Right atrium auricular region (tissue), 2 donors: Measurements from ENCODE around the gene TLCD3B. TPM values are rescaled to one million over a fixed set of nuclear protein-coding genes. Genes with fewer than 3 reads are reported as not detected.

Experiments
- DNase-seq: peaks from one replicate; pipeline ENCODE4 v3.0.0-alpha.2; 2019; ENCODE audit warnings: low spot score
- H3K27ac ChIP-seq, 2 donors: fragments of 200-600 bp; sonication (generic); 1 replicate in 1 of 2; 2 replicates in 1 of 2; pipeline ENCODE4 v1.5.1; 2016 to 2019
- H3K27me3 ChIP-seq, 2 donors: fragments of 200-600 bp; sonication (generic); one replicate each; pipeline versions ENCODE4 v1.5.1 to v1.6.0; 2017 to 2019
- H3K36me3 ChIP-seq: fragments of 200-600 bp; sonication (generic); one replicate; pipeline ENCODE4 v1.5.1; 2016
- H3K4me1 ChIP-seq, 2 donors: fragments of 200-600 bp; sonication (generic); one replicate each; pipeline versions ENCODE4 v1.5.1 to v1.6.0; 2017 to 2019
- H3K4me3 ChIP-seq, 2 donors: fragments of 200-600 bp; sonication (generic); 1 replicate in 1 of 2; 2 replicates in 1 of 2; pipeline ENCODE4 v1.5.1; 2017 to 2019; ENCODE audit warnings: mild to moderate bottlenecking in 1 of 2, moderate library complexity in 1 of 2
- H3K9me3 ChIP-seq, 2 donors: fragments of 200-600 bp; sonication (generic); one replicate each; pipeline ENCODE4 v1.5.1; 2019
- CTCF ChIP-seq, 2 donors: fragments of 200-600 bp; sonication (generic); IDR thresholded peaks; one replicate each; pipeline ENCODE4 v1.5.1; 2019; ENCODE audit warnings: antibody characterized with exemption in 2 of 2
- total RNA-seq, 2 donors: library from RNA; depleted of rRNA; stranded (reverse); fragments of >200 nt; gene quantifications; one replicate each; pipeline ENCODE4 v1.1.0, GENCODE V29; 2016

TLCD3B gene
- total RNA-seq, 2 donors from 2014 or later, result not detected

- Histone ChIP-seq H3K4me3 (peak overlapping the region; percentile 81 to 91), H3K27me3 (no peaks in the 10 kb centered on the region), H3K27ac (peak overlapping the region; percentile 96 to 100), H3K36me3 (peaks cover 30% of the 10 kb centered on the region), H3K4me1 (peaks cover 0 to 49% of the 10 kb centered on the region in 2 donors), H3K9me3 (no peaks in the 10 kb centered on the region)
- peak; percentile 89 for DNase-seq
- TF ChIP-seq CTCF (IDR thresholded peaks at IDR 0.05), result peak in 1 of 2 donors; percentile 60
Observed at GRCh38 chr16:30063893-30064728, 33.0 kb upstream of the TLCD3B start.

GRCh38 chr16:30063278-30063892, 32.3 kb upstream of the TLCD3B start:
- no peak for DNase-seq
- no peaks in the 10 kb centered on the region for H3K27me3 ChIP-seq
- H3K36me3 ChIP-seq, result peaks cover 23% of the 10 kb centered on the region
- peak overlapping the region; percentile 96 to 100 for H3K27ac ChIP-seq
- TF ChIP-seq CTCF (IDR thresholded peaks at IDR 0.05), result no peak
- peak overlapping the region; percentile 81 to 91 for H3K4me3 ChIP-seq
- H3K9me3 ChIP-seq, result no peaks in the 10 kb centered on the region
- peaks cover 0 to 42% of the 10 kb centered on the region in 2 donors for H3K4me1 ChIP-seq

- H3K9me3 ChIP-seq, result no peaks in the 10 kb centered on the region
- peaks cover 0 to 22% of the 10 kb centered on the region in 2 donors for H3K4me1 ChIP-seq
- no peak for DNase-seq
- H3K27me3 ChIP-seq, result no peaks in the 10 kb centered on the region
- TF ChIP-seq CTCF (IDR thresholded peaks at IDR 0.05), result no peak
- H3K36me3 ChIP-seq, result no peaks in the 10 kb centered on the region
- peak overlapping the region in 1 of 2 donors; percentile 38 for H3K27ac ChIP-seq
- no peak overlapping the region for H3K4me3 ChIP-seq
Observed at GRCh38 chr16:30060836-30061554, 29.9 kb upstream of the TLCD3B start.

GRCh38 chr16:30060346-30060745, 29.3 kb upstream of the TLCD3B start:
- no peaks in the 10 kb centered on the region for H3K36me3 ChIP-seq
- TF ChIP-seq CTCF (IDR thresholded peaks at IDR 0.05), result no peak
- no peaks in the 10 kb centered on the region for H3K27me3 ChIP-seq
- DNase-seq, result no peak
- no peak overlapping the region for H3K4me3 ChIP-seq
- H3K9me3 ChIP-seq, result no peaks in the 10 kb centered on the region
- peaks cover 0 to 22% of the 10 kb centered on the region in 2 donors for H3K4me1 ChIP-seq
- H3K27ac ChIP-seq, result peak overlapping the region in 1 of 2 donors; percentile 38

GRCh38 chr16:30054959-30055553, 24.0 kb upstream of the TLCD3B start:
- H3K36me3 ChIP-seq, result no peaks in the 10 kb centered on the region
- H3K4me1 ChIP-seq, result peaks cover 0 to 19% of the 10 kb centered on the region in 2 donors
- H3K27me3 ChIP-seq, result no peaks in the 10 kb centered on the region

More at GRCh38 chr16:30054959-30055553, 24.0 kb upstream of the TLCD3B start:
- no peak for DNase-seq
- H3K4me3 ChIP-seq, result no peak overlapping the region
- peak in 1 of 2 donors; percentile 22 for TF ChIP-seq CTCF (IDR thresholded peaks at IDR 0.05)
- H3K27ac ChIP-seq, result no peak overlapping the region
- H3K9me3 ChIP-seq, result no peaks in the 10 kb centered on the region
